ENCODE data around the gene ARL6IP5. TPM values are rescaled to one million over a fixed set of nuclear protein-coding genes. Genes with fewer than 3 reads are reported as not detected.

The ARL6IP5 gene
- total RNA-seq, 1 donor = 89.4 TPM

DNA sequence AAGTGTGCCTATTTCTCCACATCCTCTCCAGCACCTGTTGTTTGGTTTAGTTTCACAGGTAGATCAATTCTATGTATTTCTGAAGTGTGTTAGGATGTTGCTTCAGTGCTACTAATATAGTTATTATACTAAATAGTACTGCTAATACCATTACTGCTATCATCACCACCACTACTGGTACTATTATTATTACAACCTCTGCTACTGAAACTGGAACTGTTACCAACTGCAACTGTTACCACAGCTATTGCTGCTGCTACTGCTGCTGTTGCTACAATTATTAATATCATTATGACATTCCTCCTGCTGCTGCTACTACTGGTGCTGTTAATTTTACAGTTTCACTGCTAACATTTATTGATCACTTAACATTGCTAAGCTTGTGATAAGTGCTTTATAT is 46.0 kb downstream of the ARL6IP5 start:
- DNase-seq (ENCODE audit: low read depth) = no peak
- TF ChIP-seq, protein P1, sequence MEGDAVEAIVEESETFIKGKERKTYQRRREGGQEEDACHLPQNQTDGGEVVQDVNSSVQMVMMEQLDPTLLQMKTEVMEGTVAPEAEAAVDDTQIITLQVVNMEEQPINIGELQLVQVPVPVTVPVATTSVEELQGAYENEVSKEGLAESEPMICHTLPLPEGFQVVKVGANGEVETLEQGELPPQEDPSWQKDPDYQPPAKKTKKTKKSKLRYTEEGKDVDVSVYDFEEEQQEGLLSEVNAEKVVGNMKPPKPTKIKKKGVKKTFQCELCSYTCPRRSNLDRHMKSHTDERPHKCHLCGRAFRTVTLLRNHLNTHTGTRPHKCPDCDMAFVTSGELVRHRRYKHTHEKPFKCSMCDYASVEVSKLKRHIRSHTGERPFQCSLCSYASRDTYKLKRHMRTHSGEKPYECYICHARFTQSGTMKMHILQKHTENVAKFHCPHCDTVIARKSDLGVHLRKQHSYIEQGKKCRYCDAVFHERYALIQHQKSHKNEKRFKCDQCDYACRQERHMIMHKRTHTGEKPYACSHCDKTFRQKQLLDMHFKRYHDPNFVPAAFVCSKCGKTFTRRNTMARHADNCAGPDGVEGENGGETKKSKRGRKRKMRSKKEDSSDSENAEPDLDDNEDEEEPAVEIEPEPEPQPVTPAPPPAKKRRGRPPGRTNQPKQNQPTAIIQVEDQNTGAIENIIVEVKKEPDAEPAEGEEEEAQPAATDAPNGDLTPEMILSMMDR (IDR thresholded peaks at IDR 0.05; ENCODE audit: insufficient read depth, low read depth, low read length) = no peak
- no peak overlapping the region for H3K4me3 ChIP-seq (ENCODE audit: low read depth, low read length)

DNA sequence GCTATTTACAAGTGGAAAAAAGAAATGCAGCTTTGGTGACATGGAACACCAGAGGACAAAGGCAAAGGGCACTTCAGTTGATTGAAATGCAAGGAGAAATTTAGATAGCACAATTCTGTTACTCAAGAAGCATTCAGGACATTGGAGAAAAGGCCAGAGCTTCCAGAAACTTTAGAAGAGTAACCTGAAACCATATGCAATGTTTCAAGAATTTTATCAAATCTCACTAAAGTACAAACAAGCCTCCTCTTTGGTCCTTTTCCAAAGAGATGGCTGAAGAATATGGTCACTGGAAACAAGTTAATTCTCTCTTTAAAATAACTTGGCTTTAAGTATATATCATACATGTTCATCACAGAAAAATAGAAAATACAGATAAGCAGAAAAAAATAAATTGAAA is 52.3 kb downstream of the ARL6IP5 start:
- no peak overlapping the region for H3K4me3 ChIP-seq (ENCODE audit: low read depth, low read length)
- TF ChIP-seq, protein P1 (IDR thresholded peaks at IDR 0.05; ENCODE audit: insufficient read depth, low read depth, low read length) = no peak
- no peak for DNase-seq (ENCODE audit: low read depth)

DNA sequence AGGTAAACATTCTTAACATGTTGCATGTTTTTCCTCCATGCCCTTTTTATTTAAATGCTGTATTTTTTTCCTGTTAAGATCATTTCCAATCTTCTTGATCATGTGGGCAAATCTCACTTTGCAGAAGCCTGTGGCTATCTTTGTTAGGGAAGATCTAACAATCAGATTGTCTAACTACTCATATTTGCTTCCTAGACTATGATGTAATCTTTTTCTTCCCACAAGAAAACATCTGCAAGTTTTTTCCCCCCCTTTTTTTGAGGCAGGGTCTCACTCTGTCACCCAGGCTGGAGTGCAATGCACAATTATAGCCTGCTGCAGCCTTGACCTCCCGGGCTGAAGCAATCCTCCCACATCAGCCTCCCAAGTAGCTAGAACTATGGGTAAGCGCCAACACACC is 52.7 kb downstream of the ARL6IP5 start:
- TF ChIP-seq, protein P1 (IDR thresholded peaks at IDR 0.05; ENCODE audit: insufficient read depth, low read depth, low read length) = no peak
- H3K4me3 ChIP-seq (ENCODE audit: low read depth, low read length) = no peak overlapping the region
- no peak for DNase-seq (ENCODE audit: low read depth)

DNA sequence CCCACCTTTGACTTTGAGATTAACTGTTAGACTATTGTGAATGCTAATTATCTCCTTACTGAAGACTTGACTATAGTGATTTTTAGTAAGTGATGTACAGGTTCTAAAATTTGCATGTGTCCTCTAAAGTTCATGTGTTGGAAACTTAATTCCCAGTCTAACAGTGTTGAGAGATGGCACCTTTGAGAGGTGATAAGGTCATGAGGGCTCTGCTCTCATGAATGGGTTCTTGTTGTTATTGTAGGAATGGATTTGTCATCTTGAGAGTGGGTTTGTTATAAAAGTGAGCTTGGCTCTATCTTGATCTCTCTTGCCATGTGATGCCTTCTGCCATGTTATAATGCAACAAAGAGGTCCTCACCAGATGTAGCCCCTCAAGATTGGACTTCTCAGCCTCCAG is 56.6 kb downstream of the ARL6IP5 start:
- TF ChIP-seq, protein P1 (IDR thresholded peaks at IDR 0.05; ENCODE audit: insufficient read depth, low read depth, low read length) = no peak
- DNase-seq (ENCODE audit: low read depth) = no peak

DNA sequence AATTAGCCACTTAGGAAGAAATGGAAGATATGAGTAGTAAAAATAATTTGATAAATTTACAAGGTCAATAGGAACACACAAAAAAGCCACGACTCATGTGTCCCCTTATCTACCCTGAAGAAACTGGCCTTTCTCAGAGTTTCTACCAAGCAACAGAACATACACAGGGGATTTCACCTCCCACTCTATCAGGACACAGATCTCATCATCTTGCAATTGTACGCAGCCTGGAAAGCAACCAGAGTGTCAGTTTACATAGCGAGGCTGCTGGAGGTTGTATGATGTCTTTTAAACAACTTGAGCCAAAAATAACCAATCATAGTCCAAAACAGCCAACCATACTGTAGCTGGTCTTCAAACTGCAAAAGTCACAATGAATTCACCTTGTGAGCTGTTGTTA is 57.4 kb downstream of the ARL6IP5 start:
- peak; percentile 41 for DNase-seq (ENCODE audit: low read depth)
- H3K4me3 ChIP-seq (ENCODE audit: low read depth, low read length) = no peak overlapping the region
- TF ChIP-seq, protein P1 (IDR thresholded peaks at IDR 0.05; ENCODE audit: insufficient read depth, low read depth, low read length) = no peak

More for the DNA sequence above, 56.6 kb downstream of the ARL6IP5 start:
- H3K4me3 ChIP-seq (ENCODE audit: low read depth, low read length) = no peak overlapping the region

DNA sequence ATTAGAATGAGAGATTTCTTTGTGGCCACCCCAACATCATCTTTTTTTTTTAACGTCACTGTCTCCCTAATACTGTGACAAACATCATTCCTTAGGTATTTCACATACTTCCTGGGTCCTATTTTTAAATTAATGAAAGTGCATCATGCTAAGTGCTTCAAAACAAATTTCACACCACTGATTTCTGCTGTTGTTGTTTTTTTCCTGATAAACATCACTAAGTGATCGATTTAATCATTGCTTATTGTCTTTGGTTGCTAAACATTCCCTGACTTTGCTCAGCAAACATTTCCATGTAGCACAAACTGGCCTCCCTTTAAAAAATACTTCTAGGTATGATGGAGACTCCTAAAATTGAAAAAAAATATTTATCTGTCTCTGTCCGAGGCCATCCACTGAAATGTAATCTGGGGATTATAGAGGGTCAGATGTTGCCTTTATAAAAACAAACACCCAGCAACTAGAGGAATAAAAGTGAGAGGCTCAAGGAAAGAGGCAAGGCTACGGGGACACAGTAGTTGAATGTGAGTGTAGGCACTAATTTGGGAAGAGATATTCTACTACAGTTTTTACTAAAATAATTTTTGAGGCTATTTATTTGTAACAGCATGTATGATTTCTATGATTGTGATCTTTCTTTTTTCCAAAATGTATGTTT is 58.2 kb downstream of the ARL6IP5 start:
- DNase-seq (ENCODE audit: low read depth) = no peak

More for the DNA sequence above, 58.2 kb downstream of the ARL6IP5 start:
- no peak overlapping the region for H3K4me3 ChIP-seq (ENCODE audit: low read depth, low read length)
- TF ChIP-seq, protein P1 (IDR thresholded peaks at IDR 0.05; ENCODE audit: insufficient read depth, low read depth, low read length) = no peak

All from fibroblast of villous mesenchyme (primary cell).